DMS 273 (cell line): Measurements from ENCODE around the gene OSBPL10.
A peak's percentile ranks its signal among the peaks of the same experiment; 100 is the strongest.
"Not testable (repeated sequence)": the region's sequence is repeated elsewhere in the genome, so short reads cannot be mapped to it uniquely, and the experiment has no call there.

Experiments
- DNase-seq: peaks from one replicate; lab custom pipeline; 2025; ENCODE audit not compliant: unreplicated experiment; lab: John Stamatoyannopoulos, UW

The OSBPL10 gene

GRCh38 chr3:31817411-31817966, 163.6 kb downstream of the OSBPL10 start:
- DNase-seq = no peak

- no peak for DNase-seq
These were observed 165.2 kb downstream of the OSBPL10 start for GRCh38 chr3:31815631-31816440.

- DNase-seq = no peak
These were observed 166.1 kb downstream of the OSBPL10 start for GRCh38 chr3:31815006-31815405.

GRCh38 chr3:31813686-31814085, 167.4 kb downstream of the OSBPL10 start:
- no peak for DNase-seq

- no peak for DNase-seq
These were observed 167.9 kb downstream of the OSBPL10 start for GRCh38 chr3:31813197-31813596.

- no peak for DNase-seq
These were observed 170.1 kb downstream of the OSBPL10 start for GRCh38 chr3:31810991-31811433.

- DNase-seq = no peak
These were observed 172.8 kb downstream of the OSBPL10 start for GRCh38 chr3:31808143-31808720.

GRCh38 chr3:31804251-31805051, 176.6 kb downstream of the OSBPL10 start:
- DNase-seq = no peak

- no peak for DNase-seq
These were observed 177.9 kb downstream of the OSBPL10 start for GRCh38 chr3:31802981-31803740.

GRCh38 chr3:31800436-31800835, 180.6 kb downstream of the OSBPL10 start:
- no peak for DNase-seq

GRCh38 chr3:31798840-31799239, 182.2 kb downstream of the OSBPL10 start:
- DNase-seq = no peak

GRCh38 chr3:31793821-31794220, 187.2 kb downstream of the OSBPL10 start:
- peak; percentile 4 for DNase-seq

- peak; percentile 28 for DNase-seq
These were observed 190.0 kb downstream of the OSBPL10 start for GRCh38 chr3:31791090-31791430.

- DNase-seq = peak; percentile 90
These were observed 190.6 kb downstream of the OSBPL10 start for GRCh38 chr3:31790193-31791089.

GRCh38 chr3:31789429-31789828, 191.6 kb downstream of the OSBPL10 start:
- DNase-seq = no peak

- DNase-seq = no peak
These were observed 195.3 kb downstream of the OSBPL10 start for GRCh38 chr3:31785734-31786133.

- DNase-seq = no peak
These were observed 195.8 kb downstream of the OSBPL10 start for GRCh38 chr3:31785286-31785685.

- DNase-seq = not testable (repeated sequence)
These were observed 197.2 kb downstream of the OSBPL10 start for GRCh38 chr3:31783851-31784250.

GRCh38 chr3:31782306-31782705, 198.8 kb downstream of the OSBPL10 start:
- DNase-seq = not testable (repeated sequence)

- no peak for DNase-seq
These were observed 201.5 kb downstream of the OSBPL10 start for GRCh38 chr3:31779514-31779913.
